GM12892 (cell line): ENCODE results near the gene ADM2.

Source experiments
- POLR2A ChIP-seq: IDR thresholded peaks from 2 replicates; pipeline ENCODE4 v1.6.1; 2011; ENCODE audit warnings: low read depth, low read length, control low read depth
- POLR2AphosphoS5 ChIP-seq: IDR thresholded peaks from 2 replicates; pipeline ENCODE4 v1.6.1; 2011; ENCODE audit warnings: low read depth, low read length, control low read depth
- TAF1 ChIP-seq: IDR thresholded peaks from 2 replicates; pipeline ENCODE4 v1.6.1; 2011; ENCODE audit warnings: low read depth, mild to moderate bottlenecking, control low read depth, low read length, borderline replicate concordance

DNA sequence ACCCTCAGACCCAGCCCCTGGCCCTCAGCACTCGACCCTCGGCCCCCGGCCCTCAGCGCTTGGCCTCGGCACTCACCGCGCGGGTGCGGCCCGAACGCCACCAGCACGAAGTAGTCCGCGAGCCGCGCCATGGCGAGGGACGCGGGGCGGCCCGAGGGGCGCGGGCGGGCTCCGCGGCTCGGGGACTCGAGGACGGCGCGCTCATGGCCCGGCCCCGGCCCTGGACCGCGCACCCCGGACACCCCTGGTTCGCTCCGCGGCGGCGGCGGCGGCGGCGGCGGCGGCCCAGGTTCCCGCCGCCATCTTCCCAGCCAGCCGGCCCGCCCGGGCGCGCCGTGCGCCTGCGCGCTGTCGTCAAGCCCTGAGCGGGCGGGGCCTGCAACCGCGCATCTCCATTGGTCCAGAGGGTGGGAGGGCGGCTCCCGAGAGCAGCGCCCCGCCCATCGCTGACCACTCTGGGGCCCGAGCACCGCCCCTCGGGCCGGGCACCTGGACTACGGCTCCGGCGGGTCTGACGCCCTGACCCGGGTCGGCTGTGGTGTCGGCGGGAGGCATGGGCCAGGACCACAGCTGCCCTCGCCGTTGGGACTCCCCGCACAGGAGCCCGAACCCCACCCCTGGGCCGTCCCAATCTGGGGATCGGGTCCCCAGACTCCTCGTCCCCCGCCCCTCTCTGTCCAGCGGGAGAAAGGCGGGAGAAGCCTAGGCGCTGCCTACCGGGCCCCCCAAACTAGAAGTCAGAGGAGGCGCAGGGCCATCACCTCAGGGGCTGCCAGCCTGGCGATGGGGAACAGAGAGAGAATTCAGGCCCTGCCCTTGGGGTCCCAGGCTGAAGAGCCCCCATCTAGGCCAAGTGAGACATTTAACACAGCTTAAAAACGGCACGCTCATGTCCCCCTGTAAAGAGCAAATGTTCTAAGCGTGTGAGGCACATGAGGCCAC is 6.4 kb upstream of the ADM2 start, which contains the start of gene SBF1:
- TF ChIP-seq POLR2A (peak; percentile 34; the same call in 1 of the 2 replicates), TAF1 (no peak), POLR2AphosphoS5 (no peak)
